ENCODE results near the gene VPS26B. TPM values are rescaled to one million over a fixed set of nuclear protein-coding genes. Genes with fewer than 3 reads are reported as not detected.

Gene VPS26B
- total and polyA plus RNA-seq, 9 of the 15 experiments (the other 6 are each of a cell fraction or from before 2014, with no cell fraction given), result 3.5 to 43.3 (median 27.4) TPM

GRCh38 chr11:134253188-134253993 is 28.9 kb downstream of the VPS26B start, which contains the start of the genes ACAD8 and THYN1 (continued):
- TF ChIP-seq HMGN3 (IDR thresholded peaks at IDR 0.05; ENCODE audit: borderline replicate concordance, extremely low read depth, insufficient read length, low read depth, low read length) (peak; percentile 60), ZNF76 (CRISPR knock-in tag; IDR thresholded peaks at IDR 0.05; ENCODE audit: borderline replicate concordance) (peak; percentile 15; the same call in 1 of the 2 replicates), GABPB1 (CRISPR knock-in tag; IDR thresholded peaks at IDR 0.05) (no peak), ESRRA (IDR thresholded peaks at IDR 0.05; ENCODE audit: borderline replicate concordance, low read depth) (peak; percentile 43; the same call in 1 of the 2 replicates), PHF20 (IDR thresholded peaks at IDR 0.05; ENCODE audit: partially characterized antibody) (peak; percentile 15), SP1 (CRISPR knock-in tag; IDR thresholded peaks at IDR 0.05) (peak; percentile 72), PHF8 (IDR thresholded peaks at IDR 0.05; ENCODE audit: borderline replicate concordance, low read length) (peak; percentile 72; the same call in 1 of the 2 replicates), MAX (CRISPR knock-in tag; IDR thresholded peaks at IDR 0.05) (peak; percentile 50; the same call in 1 of the 2 replicates), POLR2AphosphoS5 (IDR thresholded peaks at IDR 0.05; ENCODE audit: control insufficient read depth, insufficient read depth, low read depth, low read length) (peak; percentile 42; the same call in 1 of the 2 replicates), TGIF2 (CRISPR knock-in tag; IDR thresholded peaks at IDR 0.05) (no peak), KDM1A (IDR thresholded peaks at IDR 0.05) (no peak), PYGO2 (tag; IDR thresholded peaks at IDR 0.05) (no peak), HMGXB4 (CRISPR knock-in tag; IDR thresholded peaks at IDR 0.05) (no peak), ZNF175 (CRISPR knock-in tag; IDR thresholded peaks at IDR 0.05; ENCODE audit: low read depth) (peak; percentile 52; the same call in 1 of the 2 replicates), XRCC5 (IDR thresholded peaks at IDR 0.05; ENCODE audit: low read depth, low read length) (no peak), ZBTB7A (IDR thresholded peaks at IDR 0.05; ENCODE audit: borderline replicate concordance, control insufficient read depth, low read depth, low read length) (peak; percentile 89), THAP7 (CRISPR knock-in tag; IDR thresholded peaks at IDR 0.05) (no peak), PHB2 (IDR thresholded peaks at IDR 0.05; ENCODE audit: low read depth) (no peak), ZKSCAN1 (IDR thresholded peaks at IDR 0.05; ENCODE audit: low read depth, low read length) (no peak), ELK1 (CRISPR knock-in tag; IDR thresholded peaks at IDR 0.05) (no peak)

All from K562 (cell line).